Mucosa of rectum (tissue), 2 donors: ENCODE results near the gene TSPAN7.

Experiments used
- H3K27ac ChIP-seq, 2 donors: one replicate each; pipeline ENCODE4 v1.7.0; 2013; ENCODE audit warnings: inconsistent platforms in 2 of 2, low read depth in 2 of 2, low read length in 2 of 2
- H3K27me3 ChIP-seq, 2 donors: one replicate each; pipeline ENCODE4 v1.7.0; 2013; ENCODE audit warnings: low read length in 2 of 2; ENCODE audit not compliant: control insufficient read depth in 2 of 2, insufficient read depth in 2 of 2
- H3K36me3 ChIP-seq, 2 donors: one replicate each; pipeline ENCODE4 v1.7.0; 2013; ENCODE audit warnings: low read length in 2 of 2; ENCODE audit not compliant: control insufficient read depth in 2 of 2, insufficient read depth in 2 of 2
- H3K4me1 ChIP-seq, 2 donors: one replicate each; pipeline ENCODE4 v1.7.0; 2013; ENCODE audit warnings: low read length in 2 of 2, mild to moderate bottlenecking in 1 of 2; ENCODE audit not compliant: control insufficient read depth in 2 of 2, insufficient read depth in 2 of 2
- H3K4me3 ChIP-seq, 2 donors: one replicate each; pipeline ENCODE4 v1.7.0; 2013; ENCODE audit warnings: low read length in 2 of 2
- H3K9ac ChIP-seq, 2 donors: one replicate each; pipeline ENCODE4 v1.7.0; 2013; ENCODE audit warnings: low read length in 2 of 2, low read depth in 1 of 2, mild to moderate bottlenecking in 1 of 2
- H3K9me3 ChIP-seq, 2 donors: one replicate each; pipeline ENCODE4 v1.7.0; 2013; ENCODE audit warnings: low read length in 2 of 2; ENCODE audit not compliant: control insufficient read depth in 2 of 2
- donor health status: healthy.
- donor health status: Normal muscosa, but diverticular disease.

Gene TSPAN7

GRCh38 chrX:38699696-38700095 lies 138.4 kb downstream of the TSPAN7 start:
- no peaks in the 10 kb centered on the region for H3K36me3 ChIP-seq
- no peaks in the 10 kb centered on the region for H3K4me1 ChIP-seq
- H3K9me3 ChIP-seq: no peaks in the 10 kb centered on the region
- H3K27me3 ChIP-seq: no peaks in the 10 kb centered on the region
- H3K4me3 ChIP-seq: no peak overlapping the region
- no peak overlapping the region for H3K27ac ChIP-seq
- no peak overlapping the region for H3K9ac ChIP-seq

GRCh38 chrX:38701073-38701472 lies 139.7 kb downstream of the TSPAN7 start:
- H3K36me3 ChIP-seq: no peaks in the 10 kb centered on the region
- no peak overlapping the region for H3K27ac ChIP-seq
- H3K4me3 ChIP-seq: no peak overlapping the region
- H3K27me3 ChIP-seq: no peaks in the 10 kb centered on the region
- no peak overlapping the region for H3K9ac ChIP-seq
- no peaks in the 10 kb centered on the region for H3K4me1 ChIP-seq
- no peaks in the 10 kb centered on the region for H3K9me3 ChIP-seq

GRCh38 chrX:38704146-38704882 lies 143.0 kb downstream of the TSPAN7 start:
- no peak overlapping the region for H3K4me3 ChIP-seq
- H3K36me3 ChIP-seq: no peaks in the 10 kb centered on the region
- no peaks in the 10 kb centered on the region for H3K27me3 ChIP-seq
- H3K4me1 ChIP-seq: no peaks in the 10 kb centered on the region
- H3K9ac ChIP-seq: no peak overlapping the region
- no peaks in the 10 kb centered on the region for H3K9me3 ChIP-seq
- H3K27ac ChIP-seq: no peak overlapping the region

- Histone ChIP-seq H3K4me3 (no peak overlapping the region), H3K36me3 (no peaks in the 10 kb centered on the region), H3K9ac (no peak overlapping the region), H3K27me3 (peaks cover 0 to 2% of the 10 kb centered on the region in 2 donors), H3K9me3 (no peaks in the 10 kb centered on the region), H3K4me1 (no peaks in the 10 kb centered on the region), H3K27ac (no peak overlapping the region)
Observed at GRCh38 chrX:38717871-38718270, 156.5 kb downstream of the TSPAN7 start.

GRCh38 chrX:38718311-38718710 lies 157.0 kb downstream of the TSPAN7 start:
- H3K27ac ChIP-seq: no peak overlapping the region
- peaks cover 2% of the 10 kb centered on the region in 2 donors for H3K27me3 ChIP-seq
- no peaks in the 10 kb centered on the region for H3K4me1 ChIP-seq
- no peaks in the 10 kb centered on the region for H3K9me3 ChIP-seq
- no peaks in the 10 kb centered on the region for H3K36me3 ChIP-seq
- no peak overlapping the region for H3K4me3 ChIP-seq
- no peak overlapping the region for H3K9ac ChIP-seq

GRCh38 chrX:38726612-38727011 lies 165.3 kb downstream of the TSPAN7 start:
- no peaks in the 10 kb centered on the region for H3K9me3 ChIP-seq
- no peak overlapping the region for H3K27ac ChIP-seq

GRCh38 chrX:38727668-38728067 lies 166.3 kb downstream of the TSPAN7 start:
- Histone ChIP-seq H3K27ac (no peak overlapping the region), H3K27me3 (peaks cover 2 to 3% of the 10 kb centered on the region in 2 donors), H3K4me3 (no peak overlapping the region), H3K36me3 (no peaks in the 10 kb centered on the region), H3K4me1 (no peaks in the 10 kb centered on the region), H3K9me3 (no peaks in the 10 kb centered on the region), H3K9ac (no peak overlapping the region)

More at GRCh38 chrX:38726612-38727011, 165.3 kb downstream of the TSPAN7 start:
- peaks cover 2% of the 10 kb centered on the region in 2 donors for H3K27me3 ChIP-seq
- H3K36me3 ChIP-seq: no peaks in the 10 kb centered on the region
- no peak overlapping the region for H3K9ac ChIP-seq
- H3K4me1 ChIP-seq: no peaks in the 10 kb centered on the region
- no peak overlapping the region for H3K4me3 ChIP-seq

GRCh38 chrX:38732866-38733265 lies 171.5 kb downstream of the TSPAN7 start:
- H3K4me3 ChIP-seq: no peak overlapping the region
- H3K9ac ChIP-seq: no peak overlapping the region
- H3K9me3 ChIP-seq: no peaks in the 10 kb centered on the region
- H3K36me3 ChIP-seq: no peaks in the 10 kb centered on the region
- H3K27ac ChIP-seq: no peak overlapping the region
- no peaks in the 10 kb centered on the region for H3K4me1 ChIP-seq
- H3K27me3 ChIP-seq: peaks cover 0 to 3% of the 10 kb centered on the region in 2 donors
